Measurements from ENCODE around the gene AFF3.

DNA sequence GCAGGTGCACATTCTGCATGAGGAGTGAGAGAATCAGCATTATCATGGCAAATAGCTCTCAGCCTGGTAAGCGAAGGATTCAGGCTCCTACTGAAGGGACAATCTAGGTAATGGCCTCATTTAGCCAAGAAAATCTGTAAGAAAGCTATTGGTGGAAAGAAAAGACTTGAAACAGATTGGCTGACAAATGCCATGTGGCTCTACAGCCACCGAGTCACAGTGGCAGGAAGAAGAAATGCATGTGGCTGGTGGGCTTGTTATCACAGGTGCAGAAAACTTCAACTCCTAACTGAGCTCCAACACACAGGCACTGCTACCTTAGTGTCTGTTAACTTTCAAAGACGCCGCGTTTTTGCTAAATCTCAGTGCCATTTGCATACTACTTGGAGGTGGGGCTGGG is 592.0 kb downstream of the AFF3 start:
- TF ChIP-seq, protein P1, sequence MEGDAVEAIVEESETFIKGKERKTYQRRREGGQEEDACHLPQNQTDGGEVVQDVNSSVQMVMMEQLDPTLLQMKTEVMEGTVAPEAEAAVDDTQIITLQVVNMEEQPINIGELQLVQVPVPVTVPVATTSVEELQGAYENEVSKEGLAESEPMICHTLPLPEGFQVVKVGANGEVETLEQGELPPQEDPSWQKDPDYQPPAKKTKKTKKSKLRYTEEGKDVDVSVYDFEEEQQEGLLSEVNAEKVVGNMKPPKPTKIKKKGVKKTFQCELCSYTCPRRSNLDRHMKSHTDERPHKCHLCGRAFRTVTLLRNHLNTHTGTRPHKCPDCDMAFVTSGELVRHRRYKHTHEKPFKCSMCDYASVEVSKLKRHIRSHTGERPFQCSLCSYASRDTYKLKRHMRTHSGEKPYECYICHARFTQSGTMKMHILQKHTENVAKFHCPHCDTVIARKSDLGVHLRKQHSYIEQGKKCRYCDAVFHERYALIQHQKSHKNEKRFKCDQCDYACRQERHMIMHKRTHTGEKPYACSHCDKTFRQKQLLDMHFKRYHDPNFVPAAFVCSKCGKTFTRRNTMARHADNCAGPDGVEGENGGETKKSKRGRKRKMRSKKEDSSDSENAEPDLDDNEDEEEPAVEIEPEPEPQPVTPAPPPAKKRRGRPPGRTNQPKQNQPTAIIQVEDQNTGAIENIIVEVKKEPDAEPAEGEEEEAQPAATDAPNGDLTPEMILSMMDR (conservative IDR thresholded peaks at IDR 0.05 in 1 of 2, IDR thresholded peaks at IDR 0.05 in 1 of 2; ENCODE audit: low read depth in 1 of 2, low read length in 2 of 2) = no peak
- no peak for TF ChIP-seq EZH2 (IDR thresholded peaks at IDR 0.05; ENCODE audit: low read length, missing control alignments)

Data from fibroblast of lung (primary cell).